K562 (cell line): ENCODE results near the gene TRPC4AP. TPM values are rescaled to one million over a fixed set of nuclear protein-coding genes. Genes with fewer than 3 reads are reported as not detected.

Experiments used
- ARNT ChIP-seq, 2 experiments: fragments of 450-650 bp; IDR thresholded peaks; 2 replicates each; pipeline ENCODE4 v1.6.1; 2016; ENCODE audit warnings: mild to moderate bottlenecking in 1 of 2
- CHCHD3 ChIP-seq: fragments of 250-450 bp; sonication (Bioruptor Pico); IDR thresholded peaks from 2 replicates; pipeline ENCODE4 v2.1.2; 2022; ENCODE audit warnings: mild to moderate bottlenecking
- COPS2 ChIP-seq: fragments of 450-650 bp; conservative IDR thresholded peaks from 2 replicates; pipeline ENCODE4 v1.6.1; 2016; ENCODE audit warnings: mild to moderate bottlenecking, moderate library complexity
- EWSR1 ChIP-seq: fragments of 450-650 bp; IDR thresholded peaks from 2 replicates; pipeline ENCODE4 v1.6.1; 2018; ENCODE audit warnings: borderline replicate concordance, mild to moderate bottlenecking, low read depth, moderate library complexity; ENCODE audit not compliant: partially characterized antibody
- FOSL1 ChIP-seq: fragments of 200-800 bp; sonication (Bioruptor generic); conservative IDR thresholded peaks from 2 replicates; pipeline ENCODE4 v1.6.1; 2016; ENCODE audit warnings: missing genetic modification characterization, missing compliant biosample characterization
- GTF2E2 ChIP-seq: fragments of 200-800 bp; sonication (Bioruptor generic); IDR thresholded peaks from 2 replicates; pipeline ENCODE4 v1.6.1; 2016; ENCODE audit warnings: missing genetic modification characterization, missing compliant biosample characterization
- HDAC6 ChIP-seq: IDR thresholded peaks from 2 replicates; pipeline ENCODE4 v1.6.1; 2012; ENCODE audit warnings: low read depth, mild to moderate bottlenecking, control low read depth, inconsistent platforms, low read length, moderate library complexity
- HIVEP1 ChIP-seq: fragments of 250-450 bp; sonication (Bioruptor Pico); IDR thresholded peaks from 2 replicates; pipeline ENCODE4 v1.4.0; 2020; ENCODE audit warnings: mild to moderate bottlenecking
- KDM4B ChIP-seq, 2 experiments: fragments of 450-650 bp in 1 of 2; sonication (generic) in 1 of 2; IDR thresholded peaks; 2 replicates each; pipeline ENCODE4 v1.6.1; 2016 to 2017; ENCODE audit warnings: borderline replicate concordance in 2 of 2, antibody characterized with exemption in 1 of 2, low read depth in 1 of 2, mild to moderate bottlenecking in 1 of 2
- NFE2 ChIP-seq: IDR thresholded peaks from 2 replicates; pipeline ENCODE4 v1.6.1; 2014; ENCODE audit warnings: antibody characterized with exemption, low read depth
- NR3C1 ChIP-seq: sonication (generic); formaldehyde crosslinking; IDR thresholded peaks from 2 replicates; pipeline ENCODE4 v1.8.1; 2022; ENCODE audit warnings: missing genetic modification reagents
- PHB ChIP-seq: fragments of 250-450 bp; sonication (Bioruptor Pico); IDR thresholded peaks from 2 replicates; pipeline ENCODE4 v1.5.0; 2021
- SOX6 ChIP-seq: fragments of 450-650 bp; IDR thresholded peaks from 2 replicates; pipeline ENCODE4 v1.6.1; 2014; ENCODE audit warnings: mild to moderate bottlenecking
- SRSF3 ChIP-seq: fragments of 200-400 bp; formaldehyde crosslinking; IDR thresholded peaks from 2 replicates; pipeline ENCODE4 v1.6.1; 2016; ENCODE audit warnings: mild to moderate bottlenecking, low read length, moderate library complexity; ENCODE audit not compliant: insufficient read depth
- TCF3 ChIP-seq: sonication (generic); formaldehyde crosslinking; IDR thresholded peaks from 2 replicates; pipeline ENCODE4 v1.4.0; 2020; ENCODE audit warnings: mild to moderate bottlenecking, missing genetic modification reagents
- XRCC5 ChIP-seq: fragments of 200-400 bp; formaldehyde crosslinking; IDR thresholded peaks from 2 replicates; pipeline ENCODE4 v1.6.1; 2017; ENCODE audit warnings: low read depth, mild to moderate bottlenecking, low read length
- ZNF165 ChIP-seq: fragments of 250-450 bp; sonication (Bioruptor Pico); IDR thresholded peaks from 2 replicates; pipeline ENCODE4 v1.4.0; 2020; ENCODE audit warnings: borderline replicate concordance
- ZNF174 ChIP-seq: fragments of 250-450 bp; sonication (Bioruptor Pico); IDR thresholded peaks from 2 replicates; pipeline ENCODE4 v1.4.0; 2020; ENCODE audit warnings: mild to moderate bottlenecking
- ZNF253 ChIP-seq: fragments of 250-450 bp; sonication (Bioruptor Pico); conservative IDR thresholded peaks from 2 replicates; pipeline ENCODE4 v1.6.1; 2021; ENCODE audit warnings: mild to moderate bottlenecking
- ZNF408 ChIP-seq: fragments of 250-450 bp; sonication (Bioruptor Pico); IDR thresholded peaks from 2 replicates; pipeline ENCODE4 v1.4.0; 2020; ENCODE audit warnings: low read depth, mild to moderate bottlenecking, moderate library complexity
- ZNF507 ChIP-seq: conservative IDR thresholded peaks from 2 replicates; pipeline ENCODE4 v1.6.1; 2017; ENCODE audit warnings: missing genetic modification characterization, missing compliant biosample characterization
- ZNF785 ChIP-seq: fragments of 250-450 bp; sonication (Bioruptor Pico); IDR thresholded peaks from 2 replicates; pipeline ENCODE4 v1.4.0; 2020; ENCODE audit warnings: mild to moderate bottlenecking
- polyA plus RNA-seq, 8 experiments: library from polyadenylated mRNA; depleted of rRNA in 4 of 8; stranded (reverse) in 5 of 8; unstranded in 3 of 8; fragments of >200 nt; fragmentation: Nextera tagmentation in 2 of 8; fragmentation: Illumina TruSeq in 1 of 8; extraction: Ambion mirVana in 2 of 8; extraction: Trizol in 1 of 8; gene quantifications; 2 replicates each; pipeline versions ENCODE4 v1.2.1 to v1.2.3, GENCODE V29; 2011 to 2014; ENCODE audit warnings: inconsistent platforms in 1 of 8, missing spikeins in 1 of 8
- total RNA-seq, 7 experiments: library from RNA; depleted of rRNA in 6 of 7; stranded (reverse); fragments of >200 nt in 6 of 7; fragmentation: Illumina TruSeq in 2 of 7; extraction: Trizol in 2 of 7; gene quantifications; 2 replicates each; pipeline versions ENCODE4 v1.2.1 to v1.2.3, GENCODE V29; 2011 to 2021; ENCODE audit warnings: low replicate concordance in 1 of 7
- TF ChIP-seq, protein P1 (sequence below): fragments of 450-650 bp; IDR thresholded peaks from 2 replicates; pipeline ENCODE4 v1.6.1; 2016; ENCODE audit warnings: low read depth, mild to moderate bottlenecking, moderate library complexity
- TF ChIP-seq, protein P2 (sequence below): fragments of 250-450 bp; sonication (Bioruptor Pico); IDR thresholded peaks from 2 replicates; pipeline ENCODE4 v1.8.0; 2021; ENCODE audit warnings: mild to moderate bottlenecking, moderate library complexity
- TF ChIP-seq, protein P3 (sequence below): sonication (generic); formaldehyde crosslinking; IDR thresholded peaks from 2 replicates; pipeline ENCODE4 v1.8.0; 2023; ENCODE audit warnings: mild to moderate bottlenecking, missing genetic modification reagents

Gene TRPC4AP
- total and polyA plus RNA-seq, 9 of the 15 experiments (the other 6 are each of a cell fraction or from before 2014, with no cell fraction given) = 2.3 to 70.3 (median 33.3) TPM

DNA sequence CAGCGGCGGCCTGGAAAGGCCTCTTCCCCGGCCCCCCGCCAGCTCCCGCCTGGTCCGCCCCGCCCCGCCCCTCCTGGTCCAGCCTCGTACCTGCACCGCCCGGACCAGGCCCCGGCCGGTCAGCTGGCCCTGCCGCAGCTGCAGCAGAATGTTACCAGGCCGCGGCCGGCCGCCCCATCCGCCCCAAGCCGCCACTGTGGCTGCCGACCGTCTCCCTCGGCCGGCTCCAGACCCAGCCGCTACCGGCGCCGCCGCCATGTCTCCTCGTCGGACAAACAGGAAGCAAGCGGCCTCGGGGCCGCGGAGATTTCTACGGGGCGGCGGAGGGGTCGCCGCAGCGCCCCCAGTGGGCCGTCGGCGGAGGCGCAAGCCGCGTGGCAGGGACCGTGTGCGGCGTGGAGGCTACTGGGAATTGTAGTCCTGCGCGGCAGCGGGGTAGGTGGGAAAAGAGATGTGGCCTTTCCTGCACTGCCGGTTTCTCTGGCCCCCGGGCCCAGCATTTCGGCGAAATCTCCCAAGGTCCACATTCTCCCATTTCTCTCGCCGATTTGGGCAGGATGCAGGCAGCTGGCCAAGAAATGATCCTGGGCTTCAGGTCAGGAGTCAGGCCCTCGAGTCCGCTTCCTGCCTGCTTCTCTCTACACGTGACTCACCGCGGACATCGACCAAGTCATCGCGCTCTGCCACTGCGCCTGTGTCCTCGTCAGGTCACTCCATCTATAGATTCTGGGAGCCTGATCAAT is at the start of gene TRPC4AP (continued):
- no peak for TF ChIP-seq SRSF3
- TF ChIP-seq ZNF507 (tag) = no peak
- TF ChIP-seq KDM4B (IDR thresholded peaks at IDR 0.05; ENCODE audit: borderline replicate concordance in 2 of 2, low read depth in 1 of 2) = no peak
- no peak; the same call in 1 of the 2 replicates for TF ChIP-seq ZNF165 (CRISPR knock-in tag)
- no peak for TF ChIP-seq HDAC6
- TF ChIP-seq HIVEP1 (CRISPR knock-in tag) = no peak
- TF ChIP-seq ZNF174 = peak; percentile 59; the same call in 1 of the 2 replicates
- no peak for TF ChIP-seq CHCHD3
- no peak for TF ChIP-seq TCF3
- TF ChIP-seq ZNF408 (CRISPR knock-in tag) = no peak
- TF ChIP-seq COPS2 = no peak
- no peak for TF ChIP-seq EWSR1
- no peak for TF ChIP-seq NFE2
- TF ChIP-seq GTF2E2 (tag) = peak; percentile 82; the same call in 1 of the 2 replicates
- 0 out of 2 replicates have a peak, but pooled peaks have one; percentile 20 for TF ChIP-seq SOX6
- no peak for TF ChIP-seq ZNF785 (CRISPR knock-in tag)
- peak; percentile 80 for TF ChIP-seq XRCC5
- TF ChIP-seq, protein P1, sequence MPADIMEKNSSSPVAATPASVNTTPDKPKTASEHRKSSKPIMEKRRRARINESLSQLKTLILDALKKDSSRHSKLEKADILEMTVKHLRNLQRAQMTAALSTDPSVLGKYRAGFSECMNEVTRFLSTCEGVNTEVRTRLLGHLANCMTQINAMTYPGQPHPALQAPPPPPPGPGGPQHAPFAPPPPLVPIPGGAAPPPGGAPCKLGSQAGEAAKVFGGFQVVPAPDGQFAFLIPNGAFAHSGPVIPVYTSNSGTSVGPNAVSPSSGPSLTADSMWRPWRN = no peak
- TF ChIP-seq FOSL1 = peak; percentile 88
- TF ChIP-seq, protein P2, sequence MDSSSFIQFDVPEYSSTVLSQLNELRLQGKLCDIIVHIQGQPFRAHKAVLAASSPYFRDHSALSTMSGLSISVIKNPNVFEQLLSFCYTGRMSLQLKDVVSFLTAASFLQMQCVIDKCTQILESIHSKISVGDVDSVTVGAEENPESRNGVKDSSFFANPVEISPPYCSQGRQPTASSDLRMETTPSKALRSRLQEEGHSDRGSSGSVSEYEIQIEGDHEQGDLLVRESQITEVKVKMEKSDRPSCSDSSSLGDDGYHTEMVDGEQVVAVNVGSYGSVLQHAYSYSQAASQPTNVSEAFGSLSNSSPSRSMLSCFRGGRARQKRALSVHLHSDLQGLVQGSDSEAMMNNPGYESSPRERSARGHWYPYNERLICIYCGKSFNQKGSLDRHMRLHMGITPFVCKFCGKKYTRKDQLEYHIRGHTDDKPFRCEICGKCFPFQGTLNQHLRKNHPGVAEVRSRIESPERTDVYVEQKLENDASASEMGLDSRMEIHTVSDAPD (CRISPR knock-in tag) = peak; percentile 57; the same call in 1 of the 2 replicates
- no peak for TF ChIP-seq NR3C1 (CRISPR knock-in tag)
- no peak for TF ChIP-seq PHB
- TF ChIP-seq, protein P3, sequence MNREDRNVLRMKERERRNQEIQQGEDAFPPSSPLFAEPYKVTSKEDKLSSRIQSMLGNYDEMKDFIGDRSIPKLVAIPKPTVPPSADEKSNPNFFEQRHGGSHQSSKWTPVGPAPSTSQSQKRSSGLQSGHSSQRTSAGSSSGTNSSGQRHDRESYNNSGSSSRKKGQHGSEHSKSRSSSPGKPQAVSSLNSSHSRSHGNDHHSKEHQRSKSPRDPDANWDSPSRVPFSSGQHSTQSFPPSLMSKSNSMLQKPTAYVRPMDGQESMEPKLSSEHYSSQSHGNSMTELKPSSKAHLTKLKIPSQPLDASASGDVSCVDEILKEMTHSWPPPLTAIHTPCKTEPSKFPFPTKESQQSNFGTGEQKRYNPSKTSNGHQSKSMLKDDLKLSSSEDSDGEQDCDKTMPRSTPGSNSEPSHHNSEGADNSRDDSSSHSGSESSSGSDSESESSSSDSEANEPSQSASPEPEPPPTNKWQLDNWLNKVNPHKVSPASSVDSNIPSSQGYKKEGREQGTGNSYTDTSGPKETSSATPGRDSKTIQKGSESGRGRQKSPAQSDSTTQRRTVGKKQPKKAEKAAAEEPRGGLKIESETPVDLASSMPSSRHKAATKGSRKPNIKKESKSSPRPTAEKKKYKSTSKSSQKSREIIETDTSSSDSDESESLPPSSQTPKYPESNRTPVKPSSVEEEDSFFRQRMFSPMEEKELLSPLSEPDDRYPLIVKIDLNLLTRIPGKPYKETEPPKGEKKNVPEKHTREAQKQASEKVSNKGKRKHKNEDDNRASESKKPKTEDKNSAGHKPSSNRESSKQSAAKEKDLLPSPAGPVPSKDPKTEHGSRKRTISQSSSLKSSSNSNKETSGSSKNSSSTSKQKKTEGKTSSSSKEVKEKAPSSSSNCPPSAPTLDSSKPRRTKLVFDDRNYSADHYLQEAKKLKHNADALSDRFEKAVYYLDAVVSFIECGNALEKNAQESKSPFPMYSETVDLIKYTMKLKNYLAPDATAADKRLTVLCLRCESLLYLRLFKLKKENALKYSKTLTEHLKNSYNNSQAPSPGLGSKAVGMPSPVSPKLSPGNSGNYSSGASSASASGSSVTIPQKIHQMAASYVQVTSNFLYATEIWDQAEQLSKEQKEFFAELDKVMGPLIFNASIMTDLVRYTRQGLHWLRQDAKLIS (CRISPR knock-in tag) = 0 out of 2 replicates have a peak, but pooled peaks have one; percentile 45
- TF ChIP-seq ARNT (IDR thresholded peaks at IDR 0.05) = no peak
- no peak for TF ChIP-seq ZNF253 (CRISPR knock-in tag)
